ENCODE results near the gene GRHL1. TPM values are rescaled to one million over a fixed set of nuclear protein-coding genes. Genes with fewer than 3 reads are reported as not detected.

GRHL1 gene
- total and polyA plus RNA-seq, 8 donors = 2.4 to 7.3 (median 5.5) TPM

- TF ChIP-seq CTCF (IDR thresholded peaks at IDR 0.05) = no peak
- DNase-seq (peak in 1 of 4 donors; percentile 60), ATAC-seq (no peak)
- intact Hi-C loops (cut with DNase I) = no loop called here
- no peak overlapping the region for H3K27ac ChIP-seq
- no peak overlapping the region for H3K4me3 ChIP-seq
- no peaks in the 10 kb centered on the region for H3K9me3 ChIP-seq
- no peaks in the 10 kb centered on the region for H3K36me3 ChIP-seq
- H3K4me1 ChIP-seq = peaks cover 32 to 69% of the 10 kb centered on the region in 2 donors
- no peaks in the 10 kb centered on the region for H3K27me3 ChIP-seq
Observed at GRCh38 chr2:10032746-10033105, 81.2 kb downstream of the GRHL1 start.

- peak in 1 of 4 donors; percentile 68 for DNase-seq
- no peaks in the 10 kb centered on the region for H3K27me3 ChIP-seq
- TF ChIP-seq CTCF (IDR thresholded peaks at IDR 0.05) = no peak
- ATAC-seq = no peak
- intact Hi-C loops (cut with DNase I) = no loop called here
- no peaks in the 10 kb centered on the region for H3K9me3 ChIP-seq
- H3K36me3 ChIP-seq = no peaks in the 10 kb centered on the region
- H3K4me1 ChIP-seq = peaks cover 32 to 72% of the 10 kb centered on the region in 2 donors
- no peak overlapping the region for H3K27ac ChIP-seq
- H3K4me3 ChIP-seq = no peak overlapping the region
Observed at GRCh38 chr2:10033251-10034006, 81.9 kb downstream of the GRHL1 start.

- intact Hi-C loops (cut with DNase I) = no loop called here
- peak overlapping the region in 1 of 2 donors; percentile 2 for H3K27ac ChIP-seq
- TF ChIP-seq CTCF (IDR thresholded peaks at IDR 0.05) = no peak
- no peak for DNase-seq
- H3K27me3 ChIP-seq = no peaks in the 10 kb centered on the region
- H3K4me3 ChIP-seq = no peak overlapping the region
- no peaks in the 10 kb centered on the region for H3K36me3 ChIP-seq
- H3K4me1 ChIP-seq = peaks cover 27 to 69% of the 10 kb centered on the region in 2 donors
- ATAC-seq = no peak
- no peaks in the 10 kb centered on the region for H3K9me3 ChIP-seq
Observed at GRCh38 chr2:10034333-10035052, 83.0 kb downstream of the GRHL1 start.

- peaks cover 22 to 69% of the 10 kb centered on the region in 2 donors for H3K4me1 ChIP-seq
- no peak overlapping the region for H3K4me3 ChIP-seq
- DNase-seq (peak in 1 of 4 donors; percentile 56), ATAC-seq (no peak)
- intact Hi-C loops (cut with DNase I) = no loop called here
- no peaks in the 10 kb centered on the region for H3K27me3 ChIP-seq
- peak overlapping the region in 1 of 2 donors; percentile 72 for H3K27ac ChIP-seq
- no peaks in the 10 kb centered on the region for H3K36me3 ChIP-seq
- TF ChIP-seq CTCF (IDR thresholded peaks at IDR 0.05) = no peak
- H3K9me3 ChIP-seq = no peaks in the 10 kb centered on the region
Observed at GRCh38 chr2:10035053-10035422, 83.5 kb downstream of the GRHL1 start.

- Histone ChIP-seq H3K36me3 (no peaks in the 10 kb centered on the region), H3K27ac (peak overlapping the region; percentile 72 to 76), H3K9me3 (no peaks in the 10 kb centered on the region), H3K4me3 (no peak overlapping the region), H3K27me3 (no peaks in the 10 kb centered on the region), H3K4me1 (peaks cover 21 to 66% of the 10 kb centered on the region in 2 donors)
- intact Hi-C loops (cut with DNase I) = no loop called here
- no peak for ATAC-seq
- no peak for TF ChIP-seq CTCF (IDR thresholded peaks at IDR 0.05)
- no peak for DNase-seq
Observed at GRCh38 chr2:10035633-10036032, 84.1 kb downstream of the GRHL1 start.
